T47D (cell line): ENCODE results near the gene LRSAM1.

Experiments used
- DNase-seq, 2 experiments: peaks; one replicate each; pipeline versions ENCODE4 v3.0.0 to v3.0.0-alpha.2; 2011 to 2012; ENCODE audit warnings: low read depth in 1 of 2, low spot score in 1 of 2
- JUND ChIP-seq: IDR thresholded peaks from 2 replicates; pipeline ENCODE4 v1.6.1; 2012; ENCODE audit warnings: low read depth
- in situ Hi-C: cut with HindIII; loops from 2 replicates; pipeline ENCODE4 v1.10.0; 2016; ENCODE audit warnings: low sequenced_read_pairs, low pct_unique_long_range_greater_than_20kb

The LRSAM1 gene

GRCh38 chr9:127418037-127418471 is 33.3 kb upstream of the LRSAM1 start:
- TF ChIP-seq JUND: no peak
- in situ Hi-C loops: no loop called here
- DNase-seq: peak in 1 of 2 experiments; percentile 51

- TF ChIP-seq JUND: no peak
- in situ Hi-C loops: no loop called here
These were observed 32.0 kb upstream of the LRSAM1 start for GRCh38 chr9:127419348-127419747.

DNA sequence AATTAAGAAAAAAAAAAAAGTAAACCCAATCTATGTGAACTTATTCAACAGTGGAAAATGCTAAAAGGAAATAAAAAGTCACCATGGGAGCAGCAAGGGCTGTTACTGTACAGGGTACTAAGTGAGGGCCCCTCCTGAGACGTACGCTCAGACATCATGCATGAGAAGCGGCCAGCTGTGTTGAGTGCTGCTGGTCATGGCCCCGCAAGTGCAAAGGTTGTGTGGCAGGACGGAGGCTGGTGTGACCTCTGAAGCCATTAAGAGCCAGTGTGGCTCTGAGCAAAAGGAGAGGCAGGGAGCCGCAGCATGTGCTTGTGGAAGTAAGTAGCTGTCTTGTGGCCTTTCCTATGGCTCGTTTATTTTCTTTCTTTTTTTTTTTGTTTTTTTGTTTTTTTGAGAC is 30.3 kb upstream of the LRSAM1 start:
- DNase-seq: no peak
- TF ChIP-seq JUND: no peak
- in situ Hi-C loops: no loop called here

More at GRCh38 chr9:127419348-127419747, 32.0 kb upstream of the LRSAM1 start:
- DNase-seq: no peak

DNA sequence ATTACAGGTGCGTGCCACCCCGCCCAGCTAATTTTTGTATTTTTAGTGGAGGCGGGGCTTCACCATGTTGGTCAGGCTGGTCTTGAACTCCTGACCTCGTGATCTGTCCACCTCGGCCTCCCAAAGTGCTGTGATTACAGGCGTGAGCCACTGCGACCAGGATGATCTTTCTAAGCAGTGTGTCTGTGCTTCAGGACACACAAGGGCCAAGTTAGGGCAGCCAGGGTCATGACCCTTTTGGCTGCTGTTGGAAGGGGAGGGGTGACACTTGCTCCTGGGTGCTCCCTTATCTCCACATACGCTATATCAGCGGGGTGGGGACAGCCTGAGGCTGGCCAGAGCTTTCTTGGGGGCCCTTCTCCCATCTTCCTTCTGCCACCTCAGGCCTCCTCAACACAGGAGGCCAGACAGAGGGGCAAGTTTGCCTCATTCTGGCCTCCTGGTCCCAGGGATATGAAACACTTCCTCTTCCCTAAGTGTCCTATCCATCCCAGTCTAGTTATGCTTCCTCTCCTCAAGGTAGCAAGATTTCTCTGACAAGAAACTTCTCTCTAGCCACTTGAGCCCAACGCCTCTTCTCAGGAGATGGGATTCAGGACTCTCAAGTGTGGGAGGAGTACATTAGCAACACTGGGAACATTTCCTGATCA is 29.1 kb upstream of the LRSAM1 start:
- in situ Hi-C loops: no loop called here
- no peak for DNase-seq
- TF ChIP-seq JUND: no peak

DNA sequence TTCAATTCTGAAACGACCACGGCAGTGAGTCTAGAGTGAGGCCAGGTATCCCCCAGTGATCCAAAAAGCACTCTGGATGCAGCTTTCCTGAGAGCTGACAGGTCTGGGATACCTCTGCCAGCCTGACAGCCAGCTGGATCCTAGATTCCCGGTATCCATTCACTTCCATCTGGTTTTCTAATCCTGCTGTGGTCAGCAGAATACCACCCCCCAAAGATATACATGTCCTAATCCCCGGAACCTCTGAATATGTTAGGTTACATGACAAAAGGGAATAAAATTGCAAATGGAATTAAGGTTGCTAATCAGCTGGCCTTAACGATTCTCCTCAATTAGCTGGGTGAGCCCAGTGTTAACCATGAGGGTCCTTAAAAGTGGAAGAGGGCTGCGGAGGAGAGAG is 28.5 kb upstream of the LRSAM1 start:
- in situ Hi-C loops: no loop called here
- TF ChIP-seq JUND: no peak
- DNase-seq: no peak

DNA sequence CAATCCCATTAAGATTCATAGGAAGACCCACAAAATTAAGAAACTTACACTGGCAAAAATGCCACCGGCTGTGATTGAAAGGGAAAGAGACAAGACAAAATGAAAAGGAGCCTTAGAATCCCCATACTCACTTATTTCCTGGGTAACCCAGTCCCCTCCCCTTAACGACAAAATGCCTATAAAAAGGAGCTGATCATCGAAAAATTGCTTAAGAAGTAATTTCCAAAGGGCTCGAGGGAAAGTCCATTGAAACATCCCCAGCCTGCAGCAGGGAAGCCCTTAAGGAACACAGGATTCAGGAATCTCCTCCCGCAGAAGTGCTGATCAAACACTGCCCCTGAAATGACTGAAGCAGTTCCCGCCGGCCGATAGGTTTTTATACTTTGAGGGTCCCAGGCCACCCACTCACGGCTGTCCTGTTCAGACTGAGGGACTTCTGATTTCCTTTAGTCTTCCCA is 27.8 kb upstream of the LRSAM1 start:
- no peak for DNase-seq
- in situ Hi-C loops: no loop called here
- no peak for TF ChIP-seq JUND

DNA sequence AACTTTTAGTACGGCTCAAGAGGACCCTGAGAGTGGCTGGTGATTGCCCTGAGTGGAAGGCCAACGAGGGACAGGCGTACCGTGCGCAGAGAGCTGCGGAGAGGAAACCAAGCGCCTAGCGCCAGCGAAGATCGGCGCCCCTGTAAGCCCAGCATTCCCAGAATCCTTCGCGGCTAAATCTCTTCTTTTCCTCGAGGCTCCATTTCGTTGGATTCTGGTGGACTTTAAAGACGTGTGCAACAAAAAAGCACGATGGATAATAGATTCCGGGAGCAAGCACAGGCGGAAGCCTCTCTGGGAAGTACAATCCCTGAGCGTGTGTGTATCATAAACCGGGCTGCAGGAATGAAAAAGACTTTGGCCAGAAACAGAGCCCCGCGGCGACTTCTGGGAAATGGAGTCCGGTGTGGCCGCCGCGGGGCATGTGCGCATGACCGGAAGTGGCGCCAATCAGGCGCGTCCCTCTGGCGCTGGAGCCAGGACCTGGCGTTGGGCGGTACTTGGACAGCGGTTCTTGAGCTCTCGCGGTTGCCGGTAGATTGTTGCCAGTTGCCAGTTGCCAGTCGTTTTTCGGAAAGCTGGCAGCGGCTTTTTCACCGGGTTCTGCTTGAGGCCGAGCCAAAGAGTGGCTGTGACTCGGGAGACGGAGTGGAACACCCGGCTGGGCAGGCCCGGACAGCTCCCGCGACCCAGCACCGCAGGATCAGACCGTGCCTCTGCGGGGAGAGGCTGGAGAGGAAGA is 27.2 kb upstream of the LRSAM1 start, which contains the start of gene ZNF79:
ZNF79 (plus strand) TSS at position 449 of the 742 bp plus-strand sequence. CDS start 406 bp downstream, outside the sequence.
- TF ChIP-seq JUND: no peak
- in situ Hi-C loops: no loop called here
- peak; percentile 94 to 96 for DNase-seq

- no peak for DNase-seq
- in situ Hi-C loops: no loop called here
- TF ChIP-seq JUND: no peak
These were observed 26.7 kb upstream of the LRSAM1 start for GRCh38 chr9:127424676-127424999.

- DNase-seq: no peak
These were observed 24.6 kb upstream of the LRSAM1 start for GRCh38 chr9:127426756-127427155.

GRCh38 chr9:127428348-127428747 is 23.0 kb upstream of the LRSAM1 start:
- no peak for TF ChIP-seq JUND
- in situ Hi-C loops: no loop called here
- no peak for DNase-seq

More at GRCh38 chr9:127426756-127427155, 24.6 kb upstream of the LRSAM1 start:
- in situ Hi-C loops: no loop called here
- TF ChIP-seq JUND: no peak

DNA sequence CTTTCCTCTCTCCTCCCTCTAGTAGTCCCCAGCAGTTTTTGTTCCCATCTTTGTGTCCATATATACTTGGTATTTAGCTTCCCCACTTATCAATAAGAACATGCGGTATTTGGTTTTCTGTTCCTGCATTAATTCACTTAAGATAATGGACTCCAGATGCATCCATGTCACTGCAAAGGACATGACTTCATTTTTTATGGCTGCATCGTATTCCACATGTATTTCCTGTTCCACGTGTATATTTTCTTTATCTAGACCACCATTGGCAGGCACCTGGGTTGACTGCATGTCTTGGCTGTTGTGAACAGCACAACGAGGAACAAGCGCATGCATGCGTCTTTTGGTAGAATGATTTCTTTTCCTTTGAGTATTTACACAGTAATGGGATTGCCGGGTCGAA is 20.9 kb upstream of the LRSAM1 start:
- no peak for TF ChIP-seq JUND
- in situ Hi-C loops: no loop called here
- DNase-seq: no peak

DNA sequence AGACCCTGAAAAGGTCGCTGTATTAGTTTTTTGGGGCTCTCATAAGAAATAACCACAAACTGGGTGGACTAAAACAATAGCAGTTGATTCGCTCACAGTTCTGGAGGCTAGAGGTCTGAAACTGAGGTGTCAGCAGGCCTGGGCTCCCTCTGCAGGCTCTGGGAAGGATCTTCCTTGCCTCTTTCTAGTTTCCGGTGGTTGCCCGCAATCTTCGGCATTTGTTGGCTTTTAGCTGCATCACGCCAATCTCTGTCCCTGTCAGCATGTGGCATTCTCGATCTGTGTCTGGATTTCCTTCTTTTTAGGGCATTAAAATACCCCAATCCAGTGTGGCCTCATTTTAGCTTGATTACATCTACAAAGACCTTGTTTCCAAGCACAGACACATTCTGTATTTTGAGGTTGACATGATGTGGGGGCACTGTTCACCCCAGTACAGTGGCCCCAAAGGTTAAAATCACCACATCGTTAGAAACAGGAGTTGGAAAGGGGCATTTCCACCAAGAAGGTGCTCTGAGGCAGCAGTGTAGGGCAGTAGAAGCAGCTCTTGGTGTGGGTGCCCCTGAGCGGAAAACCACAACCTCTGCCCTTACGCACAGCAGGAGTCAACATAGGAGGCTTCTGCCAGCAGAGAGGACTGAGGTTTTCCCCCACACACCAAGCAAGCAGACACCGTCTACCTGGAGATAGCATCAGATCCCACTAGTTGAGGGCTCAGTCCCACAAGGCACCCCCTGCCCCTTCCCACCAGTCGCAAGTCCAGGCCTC is 13.6 kb upstream of the LRSAM1 start:
- no peak for TF ChIP-seq JUND
- peak in 1 of 2 experiments; percentile 63 for DNase-seq
- in situ Hi-C loops: no loop called here

DNA sequence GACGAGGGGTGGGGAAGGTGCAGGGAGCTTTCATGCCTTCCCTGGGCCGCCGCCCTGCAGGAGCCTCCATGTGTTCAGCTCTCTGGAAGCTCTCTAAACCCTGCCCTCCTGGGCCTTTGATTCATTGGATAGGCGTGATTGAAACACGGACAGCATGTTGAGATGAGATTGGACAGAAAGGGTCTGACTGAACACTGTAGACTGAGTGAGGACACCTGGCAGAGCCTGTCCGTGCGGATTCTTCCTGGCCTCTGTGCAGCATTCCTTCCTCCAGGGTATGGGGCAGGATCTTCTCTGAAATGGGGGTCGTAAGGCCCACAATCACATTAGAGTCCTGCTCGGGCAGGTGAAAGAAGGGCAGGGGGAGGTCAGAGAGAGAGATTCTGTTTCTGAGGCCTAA is 12.9 kb upstream of the LRSAM1 start:
- no peak for TF ChIP-seq JUND
- DNase-seq: peak in 1 of 2 experiments; percentile 72
- in situ Hi-C loops: no loop called here
